GM15510 (cell line): ENCODE results near the gene MSRB3.

Experiments used
- POLR2A ChIP-seq: IDR thresholded peaks from 3 replicates; pipeline ENCODE4 v1.6.1; 2011; ENCODE audit warnings: borderline replicate concordance; ENCODE audit not compliant: insufficient read length; ENCODE audit errors: extremely low read depth

The MSRB3 gene

GRCh38 chr12:65444996-65445395 lies 166.5 kb downstream of the MSRB3 start:
- TF ChIP-seq POLR2A: no peak

DNA sequence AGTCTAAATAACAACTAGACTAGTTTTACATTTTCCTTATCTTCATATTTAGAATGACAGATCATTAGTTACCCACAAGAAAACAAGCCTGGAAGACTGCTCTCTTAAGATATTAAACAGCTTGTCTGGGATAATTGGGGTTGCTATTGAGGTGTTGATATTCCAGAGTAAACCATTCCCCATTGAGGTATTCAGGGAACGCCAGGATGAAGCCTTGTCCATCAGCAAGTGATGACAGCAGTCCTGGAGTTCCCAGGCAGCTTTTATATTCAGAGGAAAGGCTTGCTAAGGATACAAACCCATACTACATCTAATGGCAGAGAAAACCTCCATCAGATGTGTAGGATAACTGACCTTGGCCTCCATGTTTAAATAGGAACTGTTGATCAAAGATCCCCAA lies 168.4 kb downstream of the MSRB3 start:
- TF ChIP-seq POLR2A: no peak

- no peak for TF ChIP-seq POLR2A
Observed at GRCh38 chr12:65449400-65449799, 170.9 kb downstream of the MSRB3 start.

- no peak for TF ChIP-seq POLR2A
Observed at GRCh38 chr12:65450625-65451024, 172.1 kb downstream of the MSRB3 start.

DNA sequence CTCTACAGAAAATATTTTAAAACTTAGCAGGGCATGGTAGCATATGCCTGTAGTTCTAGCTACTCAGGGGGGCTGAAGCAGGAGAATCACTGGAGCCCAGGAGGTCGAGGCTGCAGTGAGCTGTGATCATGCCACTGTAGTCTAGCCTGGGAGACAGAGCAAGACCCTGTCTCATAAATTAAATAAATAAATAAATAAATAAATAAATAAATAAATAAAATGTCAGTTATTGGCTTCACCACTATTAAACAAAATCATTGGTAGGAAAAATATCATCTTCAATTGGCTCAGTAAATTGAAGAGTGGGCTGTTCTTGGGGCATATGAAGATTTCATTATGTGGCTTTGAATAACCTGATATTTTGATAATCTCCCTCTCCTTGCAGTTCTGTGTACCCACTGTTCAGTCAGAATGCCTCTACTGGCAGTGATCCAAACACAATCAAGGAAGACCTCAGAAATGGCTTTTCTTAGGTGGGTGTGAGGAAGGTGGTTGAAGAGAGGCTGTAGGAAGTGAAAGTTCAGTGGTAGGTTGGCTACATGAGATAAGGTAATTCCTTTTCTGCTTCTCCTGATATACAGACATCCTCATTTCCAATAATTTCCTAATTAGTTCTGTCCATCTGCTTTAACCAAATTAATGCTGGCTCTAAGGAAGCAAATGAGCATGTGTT lies 175.8 kb downstream of the MSRB3 start:
- TF ChIP-seq POLR2A: no peak

GRCh38 chr12:65458718-65459117 lies 180.2 kb downstream of the MSRB3 start:
- TF ChIP-seq POLR2A: no peak

- no peak for TF ChIP-seq POLR2A
Observed at GRCh38 chr12:65459545-65459944, 181.1 kb downstream of the MSRB3 start.

- TF ChIP-seq POLR2A: no peak
Observed at GRCh38 chr12:65460063-65460462, 181.6 kb downstream of the MSRB3 start.

DNA sequence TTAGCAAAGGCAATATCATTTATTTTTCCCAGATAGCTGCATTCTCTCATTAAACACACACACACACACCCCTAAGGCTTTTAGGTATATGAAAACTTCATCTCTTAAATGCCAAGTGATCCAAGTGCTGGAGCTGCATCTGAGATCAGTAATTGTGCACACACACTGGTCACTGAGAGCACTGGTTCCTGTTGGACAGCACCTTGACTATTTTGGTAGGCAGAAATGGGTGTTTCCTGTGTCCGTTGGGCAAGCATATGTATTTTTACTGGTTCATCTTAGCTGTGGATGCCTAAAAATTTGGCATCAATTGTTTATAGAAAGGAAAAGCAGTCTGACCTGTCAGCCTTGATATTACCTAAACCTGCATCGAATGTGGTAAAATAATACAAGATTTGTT lies 182.5 kb downstream of the MSRB3 start:
- no peak for TF ChIP-seq POLR2A

- no peak for TF ChIP-seq POLR2A
Observed at GRCh38 chr12:65462484-65462883, 184.0 kb downstream of the MSRB3 start.

DNA sequence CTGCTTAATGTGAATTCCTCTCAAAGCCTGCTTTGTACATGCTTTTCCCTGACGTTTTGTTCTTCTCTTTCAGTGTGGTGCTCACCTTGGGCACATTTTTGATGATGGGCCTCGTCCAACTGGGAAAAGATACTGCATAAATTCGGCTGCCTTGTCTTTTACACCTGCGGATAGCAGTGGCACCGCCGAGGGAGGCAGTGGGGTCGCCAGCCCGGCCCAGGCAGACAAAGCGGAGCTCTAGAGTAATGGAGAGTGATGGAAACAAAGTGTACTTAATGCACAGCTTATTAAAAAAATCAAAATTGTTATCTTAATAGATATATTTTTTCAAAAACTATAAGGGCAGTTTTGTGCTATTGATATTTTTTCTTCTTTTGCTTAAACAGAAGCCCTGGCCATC lies 184.6 kb downstream of the MSRB3 start:
- no peak for TF ChIP-seq POLR2A

GRCh38 chr12:65463611-65464010 lies 185.1 kb downstream of the MSRB3 start:
- no peak for TF ChIP-seq POLR2A

DNA sequence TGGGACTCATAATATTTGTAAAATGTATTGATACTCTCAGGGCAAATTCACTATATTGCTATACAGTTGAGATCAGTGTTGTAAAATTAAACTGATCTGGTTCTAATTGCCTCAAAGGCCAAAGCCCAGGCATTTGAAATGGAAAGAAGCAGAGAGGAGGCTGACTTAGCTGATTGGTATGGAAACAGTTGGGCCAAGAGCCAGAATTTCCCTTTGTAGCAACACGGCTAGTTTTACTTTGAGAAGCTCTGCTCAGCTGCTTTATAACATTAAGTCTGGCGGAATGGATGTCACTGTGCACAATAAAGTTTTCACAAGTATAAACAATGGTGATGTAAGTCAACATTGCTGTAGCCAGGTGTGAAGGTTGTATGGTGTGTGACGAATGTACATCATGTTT lies 186.4 kb downstream of the MSRB3 start:
- no peak for TF ChIP-seq POLR2A

DNA sequence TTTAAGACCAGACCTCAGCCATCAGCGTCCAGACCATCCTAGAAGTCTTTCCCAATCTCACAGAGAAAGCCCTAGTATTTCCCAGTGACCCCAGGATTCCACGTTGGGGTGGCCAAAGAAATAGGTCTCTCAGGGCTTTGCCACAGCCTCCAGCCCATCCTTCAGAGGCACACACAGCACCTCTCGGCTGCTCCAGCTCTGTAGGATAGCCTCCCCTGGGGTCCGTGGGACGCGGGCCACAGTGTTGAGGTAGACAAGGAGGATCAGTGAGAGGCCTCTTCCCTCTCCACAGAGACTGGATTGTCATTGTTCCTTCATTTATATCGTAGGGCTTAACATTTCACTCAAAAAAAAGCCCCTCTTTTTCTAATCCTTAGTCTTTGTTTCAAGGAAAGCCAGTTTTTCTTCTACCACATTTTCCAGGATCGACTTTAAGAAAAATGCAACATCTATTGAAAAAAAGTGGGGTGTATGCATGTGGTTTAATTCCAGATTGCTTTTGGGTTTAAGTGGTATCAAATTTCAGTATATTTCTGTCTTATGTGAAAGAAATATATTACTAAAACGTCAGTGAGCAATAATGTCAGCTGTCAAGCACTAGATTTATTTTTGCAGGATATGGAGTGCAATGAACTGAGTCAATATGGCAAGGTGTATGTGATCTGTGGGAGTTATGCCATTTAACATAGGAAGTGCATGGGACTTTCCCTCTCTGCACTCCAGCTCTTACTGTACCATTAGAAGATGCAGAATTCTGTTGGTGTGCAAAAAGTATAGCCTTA lies 187.5 kb downstream of the MSRB3 start:
- TF ChIP-seq POLR2A: no peak

GRCh38 chr12:65466911-65467310 lies 188.4 kb downstream of the MSRB3 start:
- no peak for TF ChIP-seq POLR2A

DNA sequence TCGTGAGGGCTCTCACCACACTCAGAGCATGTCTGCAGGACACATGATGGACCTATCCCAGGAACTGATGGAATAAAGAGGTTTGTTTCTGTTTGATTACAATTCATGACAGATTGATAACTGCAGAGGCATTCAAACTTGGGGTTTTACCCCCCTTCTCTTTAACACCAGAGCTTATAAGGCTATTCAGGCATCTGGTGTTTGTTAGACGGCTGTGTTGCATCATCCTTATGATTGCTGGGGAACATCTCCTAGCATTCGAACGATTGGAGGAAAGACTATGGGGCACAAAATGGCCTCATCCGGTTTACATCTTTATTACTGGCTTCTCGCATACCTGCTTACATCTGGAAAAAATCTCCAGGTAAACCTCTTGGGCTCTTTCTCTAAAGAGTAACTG lies 191.8 kb downstream of the MSRB3 start:
- no peak for TF ChIP-seq POLR2A
